Stimulated activated CD8-positive, alpha-beta memory T cell treated with anti-CD3 and anti-CD28 coated beads, Interleukin-15, amount 100 ng/mL, for 1 hour (primary cell): ENCODE results near the gene PLCD1.
A peak's percentile ranks its signal among the peaks of the same experiment; 100 is the strongest.
"Not testable (repeated sequence)": the region's sequence is repeated elsewhere in the genome, so short reads cannot be mapped to it uniquely, and the experiment has no call there.

Experiments
- DNase-seq: peaks from one replicate; pipeline ENCODE4 v3.0.0-alpha.2; 2020; ENCODE audit warnings: low read depth

Gene PLCD1

DNA sequence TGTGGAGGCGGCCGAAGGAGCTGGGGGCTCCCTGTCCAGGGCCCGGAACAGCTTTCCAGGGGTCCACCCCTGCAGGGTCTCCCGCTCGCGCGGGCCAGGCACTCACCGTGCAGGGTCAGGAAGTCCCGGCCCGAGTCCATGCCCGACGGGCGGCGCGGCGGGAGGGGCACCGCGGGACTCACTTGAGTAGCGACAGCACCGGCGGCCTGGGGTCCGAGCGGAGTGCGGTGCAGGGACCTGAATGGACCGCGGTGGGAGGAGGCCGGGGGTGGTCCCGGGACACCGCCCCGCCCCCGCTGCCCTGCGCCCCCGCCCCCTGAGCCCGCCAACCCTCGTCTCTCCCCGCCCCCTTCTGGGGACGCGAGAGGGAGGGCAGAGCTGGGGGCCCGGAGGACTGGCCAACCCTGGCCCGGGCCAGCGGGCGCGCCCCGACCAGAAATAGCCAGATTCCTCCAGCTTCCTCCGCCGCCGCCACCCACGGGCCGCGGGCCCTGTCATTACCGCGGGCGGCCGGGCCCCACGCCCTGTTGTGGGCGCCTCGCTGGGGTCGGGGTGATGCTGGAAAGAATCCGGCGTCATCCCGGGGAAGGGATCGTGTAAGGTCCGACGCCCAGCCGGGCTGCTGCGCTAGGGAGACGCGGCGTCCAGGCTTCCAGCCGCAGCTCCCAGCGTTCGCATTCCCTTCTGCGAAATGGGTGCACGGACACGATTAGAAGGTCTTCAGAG, at the start of gene PLCD1:
PLCD1 (minus strand) TSS at position 243 of the 726 bp plus-strand sequence; CDS start at position 140, 103 bp downstream.
- DNase-seq = no peak

- not testable (repeated sequence) for DNase-seq
Measured at GRCh38 chr3:38077073-38077472, 47.6 kb upstream of the PLCD1 start.

DNA sequence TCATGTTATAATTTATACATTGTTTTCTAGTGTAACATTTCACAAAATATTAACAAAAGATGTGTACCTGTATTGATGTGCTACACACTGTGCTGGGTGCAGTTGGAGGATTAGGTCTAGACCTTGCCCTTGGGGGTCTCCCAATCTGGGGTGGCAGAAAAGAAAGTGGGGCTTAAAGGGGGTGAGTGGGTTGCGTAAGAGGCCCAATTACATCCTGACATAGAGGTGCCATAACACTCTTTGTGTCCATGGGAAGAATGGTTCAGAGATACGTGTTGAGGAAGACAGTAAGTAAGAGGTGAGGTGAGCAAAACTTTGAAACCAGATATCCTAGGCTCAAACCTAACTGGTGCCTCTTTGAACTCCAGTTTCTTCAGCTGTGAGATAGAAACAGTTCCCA, 40.6 kb upstream of the PLCD1 start:
- no peak for DNase-seq

- no peak for DNase-seq
Measured at GRCh38 chr3:38067508-38068233, 38.2 kb upstream of the PLCD1 start.

DNA sequence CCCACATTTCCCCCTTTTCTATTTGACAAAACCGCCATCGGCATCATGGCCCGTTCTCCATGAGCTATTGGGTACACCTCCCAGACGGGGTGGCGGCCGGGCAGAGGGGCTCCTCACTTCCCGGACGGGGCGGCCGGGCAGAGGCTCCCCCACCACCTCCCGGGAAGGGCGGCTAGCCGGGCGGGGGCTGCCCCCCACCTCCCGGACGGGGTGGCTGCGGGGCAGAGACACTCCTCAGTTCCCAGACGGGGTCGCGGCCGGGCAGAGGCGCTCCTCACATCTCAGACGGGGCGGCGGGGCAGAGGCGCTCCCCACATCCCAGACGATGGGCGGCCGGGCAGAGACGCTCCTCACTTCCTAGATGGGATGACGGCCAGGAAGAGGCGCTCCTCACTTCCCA, 35.0 kb upstream of the PLCD1 start:
- not testable (repeated sequence) for DNase-seq

DNA sequence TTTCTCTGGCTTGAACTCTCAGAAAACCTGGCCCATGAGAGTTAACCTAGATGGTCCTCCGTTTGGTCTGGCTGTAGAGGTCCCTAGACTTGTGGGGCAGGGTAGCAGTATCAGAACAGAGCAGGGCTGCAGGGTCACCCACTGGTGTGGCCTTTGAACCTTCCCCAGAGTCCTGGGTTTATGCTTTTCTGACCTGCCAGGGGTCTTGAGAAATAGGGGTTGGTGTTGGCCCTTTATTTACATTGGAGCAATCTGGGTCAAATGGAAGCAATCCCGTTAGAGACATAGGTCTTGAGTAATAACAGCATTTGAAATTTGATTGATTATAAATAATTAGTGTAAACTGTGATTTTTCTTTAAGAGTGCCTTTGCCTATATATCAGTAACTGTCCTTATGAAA, 33.4 kb upstream of the PLCD1 start:
- no peak for DNase-seq

DNA sequence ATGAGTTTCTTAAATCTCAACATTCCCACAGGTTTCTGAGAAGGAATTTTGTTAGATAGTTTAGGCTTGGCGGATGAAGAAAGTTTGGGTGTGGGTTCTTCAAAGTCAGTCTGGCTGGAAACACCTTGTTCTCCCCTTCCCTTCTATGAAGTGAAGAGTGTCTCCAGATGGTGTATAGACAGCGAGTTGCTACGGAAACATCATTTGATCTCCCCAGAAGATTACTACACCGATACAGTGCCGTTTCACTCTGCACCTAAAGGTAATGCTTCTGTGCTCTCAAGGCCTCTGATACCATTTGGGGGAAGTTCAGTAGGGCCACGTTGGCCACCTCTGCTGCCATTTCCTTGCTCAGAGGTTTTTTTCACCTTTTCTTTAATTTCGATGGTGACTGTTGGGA, 30.1 kb upstream of the PLCD1 start:
- no peak for DNase-seq

DNA sequence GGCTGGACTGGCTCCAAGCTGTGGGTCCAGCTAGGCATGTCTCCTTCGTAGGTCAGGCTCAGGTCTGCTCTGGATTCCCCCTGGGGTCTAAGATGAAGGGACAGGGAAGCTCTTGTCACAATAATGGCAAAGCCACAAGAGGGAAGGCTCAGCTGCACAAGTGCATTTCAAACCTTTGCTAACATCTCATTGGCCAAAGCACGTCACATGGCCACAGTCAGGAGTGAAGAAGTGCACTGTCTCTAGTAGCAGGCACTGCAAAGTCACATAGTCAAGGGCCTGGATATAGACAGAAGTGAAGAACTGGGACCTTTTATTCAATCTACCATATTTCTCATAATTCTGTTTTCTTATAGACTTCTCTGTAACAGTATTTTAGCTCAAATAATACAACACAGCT, 29.7 kb upstream of the PLCD1 start:
- DNase-seq = no peak

DNA sequence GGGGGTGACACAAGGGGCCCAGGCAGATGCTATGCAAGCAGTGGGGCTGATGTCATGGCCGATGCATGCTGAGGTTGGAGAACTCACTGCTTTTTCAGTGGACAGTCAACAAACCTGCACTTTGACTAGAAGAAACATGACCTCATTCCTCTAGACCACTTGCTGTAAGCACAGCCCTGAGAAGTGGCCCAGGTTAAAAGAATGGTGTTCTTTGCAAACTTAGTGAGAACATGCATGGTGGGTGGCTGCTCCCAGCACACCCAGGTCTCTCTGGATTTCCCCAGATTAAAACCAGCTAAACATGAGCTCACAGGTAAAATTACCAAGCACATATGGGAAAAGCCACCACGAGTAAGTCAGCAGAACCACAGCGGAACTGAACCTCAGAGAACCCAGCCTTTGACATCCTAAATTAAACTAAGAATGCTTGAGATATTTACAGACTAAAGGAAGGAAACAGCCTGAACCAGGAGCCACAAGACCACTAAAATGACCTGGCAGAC, 25.1 kb upstream of the PLCD1 start:
- no peak for DNase-seq

DNA sequence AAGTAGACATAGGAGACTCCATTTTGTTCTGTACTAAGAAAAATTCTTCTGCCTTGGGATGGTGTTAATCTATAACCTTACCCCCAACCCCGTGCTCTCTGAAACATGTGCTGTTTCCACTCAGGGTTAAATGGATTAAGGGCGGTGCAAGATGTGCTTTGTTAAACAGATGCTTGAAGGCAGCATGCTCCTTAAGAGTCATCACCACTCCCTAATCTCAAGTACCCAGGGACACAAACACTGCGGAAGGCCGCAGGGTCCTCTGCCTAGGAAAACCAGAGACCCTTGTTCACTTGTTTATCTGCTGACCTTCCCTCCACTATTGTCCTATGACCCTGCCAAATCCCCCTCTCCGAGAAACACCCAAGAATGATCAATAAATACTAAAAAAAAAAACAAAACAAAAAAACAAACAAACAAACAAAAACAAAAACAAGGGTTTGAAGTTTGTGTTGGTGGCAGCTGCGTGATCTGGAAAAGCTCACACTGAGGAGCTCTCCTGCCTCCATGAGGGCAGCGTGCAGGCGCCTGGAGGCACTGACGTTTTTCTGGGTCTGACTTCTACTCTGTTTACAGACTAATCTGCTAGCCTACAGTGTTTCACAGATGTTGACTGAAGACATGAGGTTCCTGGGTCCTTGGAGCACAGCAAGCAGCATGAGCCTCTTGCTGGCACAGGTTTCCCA, 24.5 kb upstream of the PLCD1 start:
- DNase-seq = not testable (repeated sequence)

DNA sequence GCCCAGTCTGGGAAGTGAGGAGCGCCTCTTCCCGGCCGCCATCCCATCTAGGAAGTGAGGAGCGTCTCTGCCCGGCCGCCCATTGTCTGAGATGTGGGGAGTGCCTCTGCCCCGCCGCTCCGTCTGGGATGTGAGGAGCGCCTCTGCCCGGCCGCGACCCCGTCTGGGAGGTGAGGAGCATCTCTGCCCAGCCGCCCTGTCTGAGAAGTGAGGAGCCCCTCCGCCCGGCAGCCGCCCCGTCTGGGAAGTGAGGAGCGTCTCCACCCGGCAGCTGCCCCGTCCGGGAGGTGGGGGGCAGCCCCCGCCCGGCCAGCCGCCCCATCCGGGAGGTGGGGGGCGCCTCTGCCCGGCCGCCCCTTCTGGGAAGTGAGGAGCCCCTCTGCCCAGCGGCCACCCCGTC, 23.8 kb upstream of the PLCD1 start:
- DNase-seq = not testable (repeated sequence)

- no peak for DNase-seq
Measured at GRCh38 chr3:38051131-38051530, 21.7 kb upstream of the PLCD1 start.

DNA sequence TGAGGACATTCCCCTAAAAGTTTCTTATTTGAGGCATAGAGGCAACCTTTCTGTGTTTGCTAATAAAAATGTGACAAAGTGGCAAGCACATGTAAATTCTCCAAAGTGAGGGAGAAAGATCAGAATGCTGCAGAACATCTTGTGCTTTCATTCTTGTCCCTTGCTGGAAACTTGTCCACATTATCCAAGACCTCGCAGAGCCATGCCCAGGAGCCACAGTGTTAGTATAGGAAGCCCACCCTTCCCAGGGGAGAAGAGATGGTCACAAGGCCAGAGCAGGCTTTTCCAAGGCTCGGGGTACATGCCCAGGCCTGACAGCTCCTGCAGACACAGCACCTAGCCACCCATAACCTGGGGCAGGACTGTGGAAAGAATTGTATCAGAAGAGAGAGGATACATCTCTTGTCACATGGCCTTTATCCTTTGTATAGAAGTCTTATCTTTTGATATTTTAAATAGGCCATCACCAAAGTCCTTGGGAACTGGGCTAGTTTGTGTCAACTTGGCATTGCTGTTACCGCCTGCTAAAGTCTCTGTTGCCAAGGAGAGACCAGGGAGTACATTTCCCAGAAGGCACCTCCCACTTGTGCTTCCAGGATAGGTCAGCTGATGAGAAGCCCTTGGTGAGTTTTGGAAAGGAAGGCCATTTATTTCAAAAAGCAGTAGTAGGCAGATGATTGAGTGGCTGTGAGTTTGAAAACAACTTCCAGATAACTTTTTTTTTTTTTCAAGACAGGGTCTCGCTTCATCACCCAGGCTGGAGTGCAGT, 20.1 kb upstream of the PLCD1 start:
- DNase-seq = no peak

DNA sequence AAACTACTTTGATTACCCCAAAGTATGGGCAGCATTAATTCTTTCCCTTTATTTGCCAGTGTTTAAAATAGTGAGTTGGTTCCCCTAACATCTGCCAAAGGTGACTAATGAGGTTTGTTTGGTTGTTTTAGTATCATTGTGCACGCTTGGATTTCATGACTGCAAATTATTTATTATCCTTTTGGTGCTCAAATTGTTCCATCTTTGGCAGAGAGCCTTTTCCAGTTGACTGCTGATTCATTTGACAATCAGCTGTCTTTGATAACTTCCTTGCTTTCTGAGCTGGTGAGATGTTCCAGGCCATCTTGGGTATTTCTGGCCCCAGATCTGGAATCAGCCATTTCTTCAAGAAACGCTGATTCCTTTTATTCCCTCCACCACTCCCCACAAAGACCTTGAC, 18.5 kb upstream of the PLCD1 start:
- DNase-seq = no peak

DNA sequence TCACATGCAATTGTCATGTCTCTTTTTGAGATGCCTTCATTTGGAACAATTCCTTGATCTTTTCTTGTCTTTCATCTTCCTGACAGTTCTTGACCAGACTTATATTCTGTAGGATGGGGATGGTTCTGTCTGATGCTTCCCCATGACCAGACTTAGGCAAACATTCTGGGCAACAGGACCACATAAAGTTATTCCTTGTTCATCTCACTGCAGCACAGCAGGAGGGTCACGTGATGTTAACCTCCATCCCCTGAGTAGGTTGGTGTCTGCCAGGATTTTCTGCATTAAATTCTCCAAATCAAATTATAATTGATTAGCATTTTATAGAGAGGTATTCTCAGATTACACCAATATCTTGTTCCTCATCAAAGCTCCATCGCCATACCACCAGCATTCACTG, 17.4 kb upstream of the PLCD1 start:
- DNase-seq = no peak

DNA sequence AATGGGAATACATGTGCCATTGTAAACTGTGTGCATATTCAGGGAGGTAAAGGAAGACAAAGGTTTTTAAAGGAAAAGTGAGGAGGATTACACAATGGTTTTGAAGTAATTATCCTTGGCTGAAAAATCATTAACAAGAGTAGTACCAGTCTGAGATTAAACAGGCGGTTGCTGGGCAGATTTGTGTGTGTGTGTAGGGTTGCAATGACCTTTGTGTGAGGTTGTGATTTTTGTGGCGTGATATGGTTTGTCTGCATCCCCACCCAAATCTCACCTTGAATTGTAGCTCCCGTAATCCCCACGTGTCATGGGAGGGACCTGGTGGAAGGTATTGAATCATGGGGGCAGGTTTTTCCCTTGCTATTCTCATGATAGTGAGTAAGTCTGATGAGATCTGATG, 16.6 kb upstream of the PLCD1 start:
- no peak for DNase-seq

- DNase-seq = no peak
Measured at GRCh38 chr3:38043486-38043885, 14.0 kb upstream of the PLCD1 start.

DNA sequence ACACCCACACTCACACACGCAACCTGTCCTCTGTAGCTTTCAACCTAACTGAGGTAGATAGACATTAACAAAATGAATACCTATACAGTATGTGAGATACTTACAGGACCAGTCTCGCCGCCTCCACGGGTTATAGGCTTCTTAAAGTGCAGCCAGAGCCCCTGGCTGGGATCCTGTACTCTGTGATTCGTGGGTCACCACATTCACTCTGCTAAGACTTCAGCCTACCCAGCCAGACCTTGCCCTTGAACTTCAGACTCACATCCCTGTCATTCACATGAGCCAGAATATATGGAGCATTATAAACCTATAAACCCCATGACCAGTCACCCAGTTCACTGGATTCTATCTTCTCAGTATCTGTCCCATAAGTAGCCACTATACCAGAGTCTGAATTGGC, 11.0 kb upstream of the PLCD1 start:
- DNase-seq = no peak

DNA sequence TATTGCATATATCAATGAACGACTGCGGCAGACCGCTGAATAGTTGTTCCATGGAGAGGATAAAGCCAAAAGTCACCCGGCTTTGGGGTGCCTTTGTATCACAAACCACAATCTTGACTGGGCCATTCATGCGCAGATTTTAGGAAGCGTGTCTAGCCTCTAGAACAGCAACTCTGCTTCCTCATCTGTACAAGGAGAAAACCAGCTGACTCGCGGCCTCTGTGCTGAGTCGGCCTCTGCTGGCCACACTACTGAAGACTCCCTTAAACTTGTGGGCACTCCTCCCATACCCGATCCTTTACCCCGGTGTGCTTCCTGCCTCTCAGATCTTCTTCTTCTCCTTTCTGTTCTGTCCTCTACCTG, 10.4 kb upstream of the PLCD1 start:
- DNase-seq = no peak

DNA sequence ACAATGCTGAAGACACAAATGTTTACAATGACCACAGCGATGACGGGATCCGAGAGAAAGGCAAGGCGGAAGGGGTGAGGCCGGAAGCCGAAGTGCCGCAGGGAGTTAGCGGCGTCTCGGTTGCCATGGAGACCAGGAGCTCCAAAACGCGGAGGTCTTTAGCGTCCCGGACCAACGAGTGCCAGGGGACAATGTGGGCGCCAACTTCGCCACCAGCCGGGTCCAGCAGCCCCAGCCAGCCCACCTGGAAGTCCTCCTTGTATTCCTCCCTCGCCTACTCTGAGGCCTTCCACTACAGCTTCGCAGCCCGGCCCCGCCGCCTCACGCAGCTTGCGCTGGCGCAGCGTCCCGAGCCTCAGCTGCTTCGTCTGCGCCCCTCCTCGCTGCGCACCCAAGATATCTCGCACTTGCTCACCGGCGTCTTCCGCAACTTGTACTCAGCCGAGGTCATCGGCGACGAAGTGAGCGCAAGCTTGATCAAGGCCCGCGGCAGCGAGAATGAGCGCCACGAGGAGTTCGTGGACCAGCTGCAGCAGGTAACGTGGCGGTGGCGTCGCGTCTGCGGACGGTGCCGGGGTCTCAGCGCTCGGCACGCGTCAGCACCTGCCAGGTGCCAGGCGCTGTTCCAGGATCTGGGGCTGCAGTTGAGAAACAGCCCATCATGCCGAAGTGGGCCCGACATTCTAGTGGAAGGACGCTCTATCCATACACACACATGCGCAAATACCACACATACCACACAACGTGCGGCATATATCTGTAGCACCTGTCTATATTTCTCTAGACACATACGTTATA, 9.9 kb upstream of the PLCD1 start, which contains the start of gene DLEC1:
DLEC1 (plus strand) TSS at position 108 of the 798 bp plus-strand sequence; CDS start at position 126, 18 bp downstream.
- peak; percentile 66 for DNase-seq

DNA sequence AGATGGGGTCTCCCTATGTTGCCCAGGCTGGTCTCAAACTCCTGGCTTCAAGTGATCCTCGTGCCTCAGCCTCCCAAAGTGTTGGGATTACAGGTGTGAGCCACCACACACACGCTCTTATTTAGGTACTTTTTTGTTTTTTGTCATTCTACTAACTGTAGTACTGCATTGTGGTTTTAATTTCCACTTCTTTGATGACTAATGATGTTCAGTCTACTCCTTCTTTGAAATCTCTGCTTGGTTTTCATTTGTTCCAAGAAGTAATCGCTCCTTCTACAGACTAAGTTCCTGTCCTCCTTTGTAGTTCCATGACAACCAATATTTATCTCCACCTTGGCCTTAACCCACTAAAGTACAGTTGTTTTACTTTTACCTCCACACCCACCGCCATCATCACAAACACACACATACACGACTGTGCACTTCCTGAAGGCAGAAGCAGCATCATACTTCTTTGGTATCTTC, 9.0 kb upstream of the PLCD1 start:
- no peak for DNase-seq
